Natural killer cell (primary cell): Measurements from ENCODE around the gene EPC2. TPM values are rescaled to one million over a fixed set of nuclear protein-coding genes. Genes with fewer than 3 reads are reported as not detected.

Experiments used
- ATAC-seq, 3 donors: fragments of 150-1000 bp in 2 of 3; fragments of 200-7000 bp in 1 of 3; cut with Tn5 transposase; 1 replicate in 1 of 3; 2 replicates in 2 of 3; pipeline ENCODE4 v1.10.0; 2021; ENCODE audit warnings: mild to moderate bottlenecking in 2 of 3, moderate library complexity in 2 of 3
- DNase-seq, 2 donors: peaks; one replicate each; pipeline versions ENCODE4 v3.0.0 to v3.0.0-alpha.2; 2013 to 2021; ENCODE audit warnings: mixed read lengths in 1 of 2
- H3K27ac ChIP-seq: one replicate; pipeline ENCODE4 v1.5.1; 2013; ENCODE audit warnings: mild to moderate bottlenecking, low read length
- H3K27me3 ChIP-seq: one replicate; pipeline ENCODE4 v1.6.1; 2013; ENCODE audit warnings: low read length; ENCODE audit not compliant: control insufficient read depth, insufficient read depth
- H3K36me3 ChIP-seq: one replicate; pipeline ENCODE4 v1.6.1; 2013; ENCODE audit warnings: low read length; ENCODE audit not compliant: control insufficient read depth, insufficient read depth
- H3K4me1 ChIP-seq: one replicate; pipeline ENCODE4 v1.6.1; 2013; ENCODE audit warnings: low read length; ENCODE audit not compliant: control insufficient read depth, insufficient read depth
- H3K4me3 ChIP-seq: one replicate; pipeline ENCODE4 v1.5.1; 2013; ENCODE audit warnings: low read length
- H3K9me3 ChIP-seq: one replicate; pipeline ENCODE4 v1.6.1; 2013; ENCODE audit warnings: low read length; ENCODE audit not compliant: control insufficient read depth, insufficient read depth
- H3K27ac Mint-ChIP-seq, 2 donors: one replicate each; pipeline ENCODE4 v1.8.0; 2022; ENCODE audit warnings: mild to moderate bottlenecking in 2 of 2, mixed read lengths in 2 of 2, moderate library complexity in 1 of 2
- H3K27me3 Mint-ChIP-seq, 2 donors: one replicate each; pipeline ENCODE4 v1.8.0; 2022; ENCODE audit warnings: low read depth in 2 of 2, mixed read lengths in 2 of 2
- H3K36me3 Mint-ChIP-seq: one replicate; pipeline ENCODE4 v1.8.0; 2022; ENCODE audit warnings: mixed read lengths
- H3K4me1 Mint-ChIP-seq, 2 donors: one replicate each; pipeline ENCODE4 v1.8.0; 2022; ENCODE audit warnings: mixed read lengths in 2 of 2
- H3K4me3 Mint-ChIP-seq: one replicate; pipeline ENCODE4 v1.8.0; 2022; ENCODE audit warnings: mild to moderate bottlenecking, moderate library complexity, mixed read lengths
- H3K9me3 Mint-ChIP-seq, 2 donors: one replicate each; pipeline ENCODE4 v1.8.0; 2022; ENCODE audit warnings: mixed read lengths in 2 of 2
- CTCF ChIP-seq: fragments of 200-600 bp; IDR thresholded peaks from one replicate; pipeline ENCODE4 v1.8.0; 2022; ENCODE audit warnings: antibody characterized with exemption
- WGBS: methylation state at CpG from one replicate; pipeline ENCODE4 v1.1.7; 2013; ENCODE audit warnings: missing lambda C conversion rate; ENCODE audit not compliant: insufficient coverage; 5-methylcytosine and 5-hydroxymethylcytosine counted together
- intact Hi-C: fragments of 100-400 bp; cut with micrococcal nuclease; formaldehyde crosslinking; loops from one replicate; pipeline ENCODE4 v1.14.2; 2022
- total RNA-seq, 4 donors: library from RNA; stranded (reverse); fragments of 120-200 nt in 1 of 4; gene quantifications; one replicate each; pipeline versions ENCODE4 v1.2.3 to v1.2.4, GENCODE V29; 2013 to 2022

EPC2 gene
- total RNA-seq, 3 donors from 2014 or later (not counting 1 experiment from before 2014, with no cell fraction given): 64.6 to 76.3 (median 66.1) TPM

DNA sequence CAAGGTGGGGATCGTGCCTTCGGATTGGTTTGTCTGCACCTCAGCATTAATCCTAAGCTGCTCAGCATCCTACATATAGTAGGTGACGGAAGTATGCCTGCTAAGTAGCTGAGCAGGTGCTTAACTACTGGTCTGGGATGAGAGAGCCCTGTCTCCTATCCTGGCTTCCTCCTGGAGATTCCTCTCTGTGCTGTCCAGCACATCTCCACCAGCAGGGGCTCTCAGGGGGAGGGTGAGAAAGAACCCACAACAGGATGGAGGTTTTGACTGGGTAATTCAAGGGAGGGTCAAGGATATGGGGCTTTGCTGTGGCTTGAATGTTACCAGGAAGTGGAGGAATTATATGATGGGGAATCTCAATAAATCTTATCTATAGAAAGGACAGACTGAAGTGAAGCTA is 185.1 kb downstream of the EPC2 start:
- intact Hi-C loops: no loop called here
- no peak overlapping the region for H3K27ac Mint-ChIP-seq
- no peaks in the 10 kb centered on the region for H3K36me3 Mint-ChIP-seq
- Histone ChIP-seq H3K9me3 (no peaks in the 10 kb centered on the region), H3K27me3 (no peaks in the 10 kb centered on the region), H3K4me1 (no peaks in the 10 kb centered on the region), H3K27ac (no peak overlapping the region), H3K4me3 (no peak overlapping the region), H3K36me3 (no peaks in the 10 kb centered on the region)
- peaks cover 12 to 38% of the 10 kb centered on the region in 2 donors for H3K27me3 Mint-ChIP-seq
- no peak for ATAC-seq
- 84% methylated on average over 3 of the region's 3 CpGs for WGBS
- DNase-seq: no peak
- no peaks in the 10 kb centered on the region for H3K9me3 Mint-ChIP-seq
- H3K4me3 Mint-ChIP-seq: no peak overlapping the region
- H3K4me1 Mint-ChIP-seq: no peaks in the 10 kb centered on the region
- no peak for TF ChIP-seq CTCF

- H3K4me1 ChIP-seq: no peaks in the 10 kb centered on the region
- ATAC-seq (no peak), DNase-seq (no peak)
- 85% methylated on average over 7 of the region's 7 CpGs for WGBS
- no peak overlapping the region for H3K4me3 ChIP-seq
- peaks cover 11 to 35% of the 10 kb centered on the region in 2 donors for H3K27me3 Mint-ChIP-seq
- H3K4me1 Mint-ChIP-seq: no peaks in the 10 kb centered on the region
- H3K9me3 Mint-ChIP-seq: no peaks in the 10 kb centered on the region
- no peaks in the 10 kb centered on the region for H3K9me3 ChIP-seq
- H3K27me3 ChIP-seq: no peaks in the 10 kb centered on the region
- H3K36me3 Mint-ChIP-seq: no peaks in the 10 kb centered on the region
- H3K27ac Mint-ChIP-seq: no peak overlapping the region
- no peaks in the 10 kb centered on the region for H3K36me3 ChIP-seq
- no peak overlapping the region for H3K27ac ChIP-seq
- TF ChIP-seq CTCF: no peak
- no peak overlapping the region for H3K4me3 Mint-ChIP-seq
- intact Hi-C loops: no loop called here
Measured at GRCh38 chr2:148832637-148833036, 188.1 kb downstream of the EPC2 start.

Other genes starting within 250 kb of the EPC2 start
- gene KIF5C, start 230.5 kb downstream of the EPC2 start, total RNA-seq: 1 to 10 TPM in 2 of 3 donors, under 1 TPM in 1; 0.42 to 2.7 (median 1.8) TPM